Sigmoid colon (tissue), 4 donors: ENCODE data around the gene ALDH1L2.

ENCODE experiments used
- POLR2AphosphoS5 ChIP-seq, 4 donors: sonication (generic); formaldehyde crosslinking; IDR thresholded peaks; one replicate each; pipeline ENCODE4 v1.6.1; 2017; ENCODE audit warnings: antibody characterized with exemption in 4 of 4
- TF ChIP-seq, protein P1 (sequence below), 4 experiments: fragments of 450-650 bp in 3 of 4; fragments of 200-600 bp in 1 of 4; IDR thresholded peaks; one replicate each; pipeline ENCODE4 v1.5.1; 2016 to 2019; ENCODE audit warnings: antibody characterized with exemption in 4 of 4, mild to moderate bottlenecking in 3 of 4, moderate library complexity in 2 of 4

DNA sequence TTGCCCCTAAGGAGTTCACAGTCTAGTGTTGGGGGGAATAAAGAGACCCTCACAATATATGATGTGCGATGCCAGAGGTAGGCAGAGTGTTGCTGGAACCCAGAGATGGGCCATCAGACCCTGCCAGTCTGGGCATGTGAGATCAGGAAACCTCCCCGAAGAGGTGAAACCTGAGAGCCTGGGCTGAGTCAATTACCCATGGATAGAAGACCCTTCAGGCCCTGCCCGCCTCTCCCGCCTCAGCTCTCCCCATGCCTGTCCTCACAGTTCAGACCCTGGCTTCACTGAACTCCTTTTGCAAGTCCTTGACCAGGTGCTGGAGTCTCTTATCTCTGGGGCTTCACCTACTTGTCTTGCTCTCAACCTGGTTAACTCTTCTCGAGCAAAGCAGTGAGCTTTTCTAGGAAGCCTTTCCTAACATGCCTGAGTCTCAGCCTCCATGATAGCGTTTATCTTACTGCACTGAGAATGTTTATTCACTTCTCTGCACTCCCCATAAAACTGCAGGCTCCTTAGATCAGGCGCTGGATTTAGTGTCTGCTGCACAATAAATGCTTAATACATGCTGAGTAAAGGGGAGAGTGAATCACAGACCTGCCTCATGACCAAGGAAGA is 19.6 kb downstream of the ALDH1L2 start:
- TF ChIP-seq, protein P1, sequence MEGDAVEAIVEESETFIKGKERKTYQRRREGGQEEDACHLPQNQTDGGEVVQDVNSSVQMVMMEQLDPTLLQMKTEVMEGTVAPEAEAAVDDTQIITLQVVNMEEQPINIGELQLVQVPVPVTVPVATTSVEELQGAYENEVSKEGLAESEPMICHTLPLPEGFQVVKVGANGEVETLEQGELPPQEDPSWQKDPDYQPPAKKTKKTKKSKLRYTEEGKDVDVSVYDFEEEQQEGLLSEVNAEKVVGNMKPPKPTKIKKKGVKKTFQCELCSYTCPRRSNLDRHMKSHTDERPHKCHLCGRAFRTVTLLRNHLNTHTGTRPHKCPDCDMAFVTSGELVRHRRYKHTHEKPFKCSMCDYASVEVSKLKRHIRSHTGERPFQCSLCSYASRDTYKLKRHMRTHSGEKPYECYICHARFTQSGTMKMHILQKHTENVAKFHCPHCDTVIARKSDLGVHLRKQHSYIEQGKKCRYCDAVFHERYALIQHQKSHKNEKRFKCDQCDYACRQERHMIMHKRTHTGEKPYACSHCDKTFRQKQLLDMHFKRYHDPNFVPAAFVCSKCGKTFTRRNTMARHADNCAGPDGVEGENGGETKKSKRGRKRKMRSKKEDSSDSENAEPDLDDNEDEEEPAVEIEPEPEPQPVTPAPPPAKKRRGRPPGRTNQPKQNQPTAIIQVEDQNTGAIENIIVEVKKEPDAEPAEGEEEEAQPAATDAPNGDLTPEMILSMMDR (IDR thresholded peaks at IDR 0.05) = no peak
- no peak for TF ChIP-seq POLR2AphosphoS5 (IDR thresholded peaks at IDR 0.05)
